ENCODE results near the gene ARHGEF3. TPM values are rescaled to one million over a fixed set of nuclear protein-coding genes. Genes with fewer than 3 reads are reported as not detected.
A peak's percentile ranks its signal among the peaks of the same experiment; 100 is the strongest.
"Not testable (repeated sequence)": the region's sequence is repeated elsewhere in the genome, so short reads cannot be mapped to it uniquely, and the experiment has no call there.

The ARHGEF3 gene
- total RNA-seq, 4 donors from 2014 or later = 9.0 to 14.7 (median 11.7) TPM

DNA sequence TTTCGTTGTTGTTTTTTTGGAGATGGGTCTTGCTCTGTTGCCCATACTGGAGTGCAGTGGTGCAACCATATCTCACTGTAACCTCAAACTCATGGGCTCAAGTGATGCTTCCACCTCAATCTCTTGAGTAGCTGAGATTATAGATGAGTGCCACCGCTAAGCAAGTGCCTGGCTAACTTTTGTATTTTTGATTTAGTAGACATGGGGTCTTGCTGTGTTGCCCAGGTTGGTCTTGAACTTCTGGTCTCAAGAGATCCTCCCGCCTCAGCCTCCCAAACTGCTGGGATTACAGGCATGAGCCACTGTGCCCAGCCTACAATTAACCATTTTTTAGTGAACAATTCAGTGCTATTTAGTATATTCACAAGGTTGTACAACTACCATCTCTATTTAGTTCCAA, 42.2 kb downstream of the ARHGEF3 start:
- no peaks in the 10 kb centered on the region for H3K27me3 ChIP-seq
- no peak overlapping the region for H3K4me3 ChIP-seq
- no peaks in the 10 kb centered on the region for H3K36me3 ChIP-seq
- peaks cover 24 to 41% (median 26%) of the 10 kb centered on the region in 4 donors for H3K4me1 ChIP-seq
- DNase-seq (ENCODE audit: extremely low spot score) = no peak
- TF ChIP-seq, protein P1, sequence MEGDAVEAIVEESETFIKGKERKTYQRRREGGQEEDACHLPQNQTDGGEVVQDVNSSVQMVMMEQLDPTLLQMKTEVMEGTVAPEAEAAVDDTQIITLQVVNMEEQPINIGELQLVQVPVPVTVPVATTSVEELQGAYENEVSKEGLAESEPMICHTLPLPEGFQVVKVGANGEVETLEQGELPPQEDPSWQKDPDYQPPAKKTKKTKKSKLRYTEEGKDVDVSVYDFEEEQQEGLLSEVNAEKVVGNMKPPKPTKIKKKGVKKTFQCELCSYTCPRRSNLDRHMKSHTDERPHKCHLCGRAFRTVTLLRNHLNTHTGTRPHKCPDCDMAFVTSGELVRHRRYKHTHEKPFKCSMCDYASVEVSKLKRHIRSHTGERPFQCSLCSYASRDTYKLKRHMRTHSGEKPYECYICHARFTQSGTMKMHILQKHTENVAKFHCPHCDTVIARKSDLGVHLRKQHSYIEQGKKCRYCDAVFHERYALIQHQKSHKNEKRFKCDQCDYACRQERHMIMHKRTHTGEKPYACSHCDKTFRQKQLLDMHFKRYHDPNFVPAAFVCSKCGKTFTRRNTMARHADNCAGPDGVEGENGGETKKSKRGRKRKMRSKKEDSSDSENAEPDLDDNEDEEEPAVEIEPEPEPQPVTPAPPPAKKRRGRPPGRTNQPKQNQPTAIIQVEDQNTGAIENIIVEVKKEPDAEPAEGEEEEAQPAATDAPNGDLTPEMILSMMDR (IDR thresholded peaks at IDR 0.05) = no peak
- TF ChIP-seq POLR2A (IDR thresholded peaks at IDR 0.05; ENCODE audit: low read depth) (no peak), POLR2AphosphoS5 (IDR thresholded peaks at IDR 0.05) (no peak), EP300 (IDR thresholded peaks at IDR 0.05) (no peak)
- H3K9me3 ChIP-seq = no peaks in the 10 kb centered on the region
- intact Hi-C loops (cut with DNase I) = no loop called here
- 92% methylated on average over 3 of the region's 3 CpGs for WGBS
- no peak overlapping the region for H3K27ac ChIP-seq (replicated peaks in 1 of 4)

DNA sequence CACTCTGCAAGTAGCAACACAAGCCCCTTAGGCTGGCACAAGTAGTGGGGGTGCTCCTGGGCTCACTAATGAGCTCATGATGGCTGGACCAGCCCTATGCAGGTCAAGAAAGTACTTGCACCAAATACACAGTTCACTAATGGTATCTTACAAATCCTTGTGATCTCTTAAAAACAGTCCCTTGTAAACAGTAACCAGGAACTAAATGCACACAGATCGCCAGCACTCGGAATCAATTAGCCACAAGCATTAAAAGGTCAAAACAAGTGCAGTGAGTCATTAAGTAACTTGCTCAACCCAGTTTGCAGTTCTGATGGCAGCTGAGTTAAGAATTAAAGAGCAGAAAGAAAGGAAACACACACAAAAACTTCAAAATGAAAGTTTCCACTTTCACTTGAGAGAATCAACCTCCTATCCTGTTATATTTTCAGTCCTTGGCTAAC, 43.2 kb downstream of the ARHGEF3 start:
- TF ChIP-seq POLR2AphosphoS5 (IDR thresholded peaks at IDR 0.05) (peak; percentile 15 to 37), EP300 (IDR thresholded peaks at IDR 0.05) (no peak)
- no peak overlapping the region for H3K4me3 ChIP-seq
- DNase-seq (ENCODE audit: extremely low spot score) = no peak
- no peaks in the 10 kb centered on the region for H3K27me3 ChIP-seq
- intact Hi-C loops (cut with DNase I) = no loop called here
- peak overlapping the region; percentile 5 to 35 (median 28) for H3K27ac ChIP-seq (replicated peaks in 1 of 4)
- H3K4me1 ChIP-seq = peaks cover 24 to 41% (median 26%) of the 10 kb centered on the region in 4 donors
- H3K9me3 ChIP-seq = no peaks in the 10 kb centered on the region
- 24% methylated on average over 2 of the region's 2 CpGs for WGBS
- peaks cover 0 to 2% (median 0%) of the 10 kb centered on the region in 4 donors for H3K36me3 ChIP-seq

DNA sequence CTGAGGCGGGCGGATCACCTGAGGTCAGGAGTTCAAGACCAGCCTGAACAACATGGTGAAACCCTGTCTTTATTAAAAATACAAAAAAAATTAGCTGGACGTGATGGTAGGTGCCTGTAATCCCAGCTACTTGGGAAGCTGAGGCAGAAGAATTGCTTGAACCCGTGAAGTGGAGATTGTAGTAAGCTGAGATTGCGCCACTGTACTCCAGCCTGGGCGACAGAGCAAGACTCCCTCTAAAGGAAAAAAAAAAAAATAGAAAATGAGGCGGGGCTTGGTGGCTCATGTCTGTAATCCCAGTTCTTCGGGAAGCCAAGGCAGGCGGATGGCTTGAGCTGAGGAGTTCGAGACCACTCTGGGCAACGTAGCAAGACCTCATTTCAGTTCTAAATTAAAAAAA, 43.7 kb downstream of the ARHGEF3 start:
- Histone ChIP-seq H3K4me1 (peaks cover 24 to 41% (median 26%) of the 10 kb centered on the region in 4 donors), H3K27ac (replicated peaks in 1 of 4) (peak overlapping the region; percentile 5 to 35 (median 28))
- DNase-seq (ENCODE audit: extremely low spot score); H3K4me3 ChIP-seq; H3K9me3 ChIP-seq; intact Hi-C loops (cut with DNase I); H3K27me3 ChIP-seq; H3K36me3 ChIP-seq: not testable (repeated sequence)
- WGBS = 87% methylated on average over 11 of the region's 11 CpGs

DNA sequence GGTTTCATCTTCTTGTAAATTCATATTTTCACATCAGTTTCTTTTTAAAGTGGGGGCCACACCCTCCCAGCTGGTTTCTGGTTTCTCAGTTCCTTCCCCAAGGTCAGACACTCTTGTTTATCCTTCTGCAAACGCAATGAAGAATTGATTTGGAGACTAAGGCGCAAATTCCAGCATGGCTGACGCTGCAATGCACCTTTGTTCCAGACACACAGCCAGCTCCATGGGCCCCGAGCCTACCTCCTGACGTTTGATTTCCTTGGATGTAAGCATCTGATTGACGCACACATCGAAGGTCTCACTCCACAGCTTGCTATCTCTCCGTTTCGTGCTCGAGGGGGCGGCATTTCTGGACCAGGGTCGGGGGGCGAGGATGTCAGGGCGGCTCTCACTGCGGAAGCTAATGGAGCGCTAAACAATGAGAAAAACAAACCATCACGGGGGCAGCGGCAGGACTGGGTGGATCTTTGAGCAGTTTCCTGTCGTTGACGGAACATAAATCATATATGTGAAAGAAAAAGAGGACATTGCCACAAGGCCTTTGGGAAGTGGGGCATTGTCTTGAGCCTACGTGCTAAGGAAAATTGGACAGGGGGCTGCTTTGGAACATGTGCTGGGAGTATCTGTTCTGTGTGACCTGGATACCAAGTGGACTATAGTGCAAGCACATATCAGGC, 46.9 kb downstream of the ARHGEF3 start:
- Histone ChIP-seq H3K27ac (replicated peaks in 1 of 4) (peak overlapping the region; percentile 37 to 62 (median 53)), H3K4me1 (peaks cover 20 to 31% (median 24%) of the 10 kb centered on the region in 4 donors), H3K9me3 (no peaks in the 10 kb centered on the region), H3K4me3 (peak overlapping the region; percentile 1 to 37 (median 19)), H3K36me3 (peaks cover 0 to 17% (median 10%) of the 10 kb centered on the region in 4 donors), H3K27me3 (no peaks in the 10 kb centered on the region)
- intact Hi-C loops (cut with DNase I) = no loop called here
- no peak for DNase-seq (ENCODE audit: extremely low spot score)
- 53% methylated on average over 21 of the region's 21 CpGs for WGBS
- no peak for TF ChIP-seq POLR2A (IDR thresholded peaks at IDR 0.05; ENCODE audit: low read depth)

DNA sequence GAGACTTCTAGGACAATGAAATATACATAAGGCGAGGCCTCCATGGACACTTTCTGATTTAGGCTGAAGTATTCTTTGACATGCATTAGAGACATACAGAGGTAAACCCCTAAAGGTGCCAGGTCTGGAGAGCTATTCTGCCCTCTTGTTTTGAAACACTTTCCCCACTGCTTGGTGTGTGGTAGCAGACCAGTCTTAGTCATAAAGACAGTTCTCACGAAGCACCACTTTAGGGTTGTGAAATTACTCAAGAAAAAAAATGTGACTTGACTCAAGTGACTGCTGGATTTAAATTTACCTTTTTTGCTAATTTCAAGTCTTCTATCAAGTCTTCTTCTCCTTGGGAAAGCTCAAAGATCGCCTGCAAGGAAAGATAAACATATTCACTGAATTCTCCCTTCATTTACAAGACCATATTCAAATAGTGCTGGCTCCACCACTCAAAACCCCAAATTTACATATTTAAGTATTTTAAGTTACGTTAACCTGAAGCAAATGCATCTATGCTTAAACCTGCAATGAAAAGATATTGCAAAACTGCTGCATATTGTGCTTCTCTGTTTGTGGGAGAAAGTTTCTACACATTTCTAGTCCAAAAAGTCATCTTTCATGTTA, 48.4 kb downstream of the ARHGEF3 start:
- H3K4me1 ChIP-seq = peaks cover 13 to 30% (median 22%) of the 10 kb centered on the region in 4 donors
- no peak overlapping the region for H3K4me3 ChIP-seq
- no peak for DNase-seq (ENCODE audit: extremely low spot score)
- no peaks in the 10 kb centered on the region for H3K27me3 ChIP-seq
- TF ChIP-seq EP300 (IDR thresholded peaks at IDR 0.05) (no peak), POLR2A (IDR thresholded peaks at IDR 0.05; ENCODE audit: low read depth) (no peak), POLR2AphosphoS5 (IDR thresholded peaks at IDR 0.05) (no peak)
- TF ChIP-seq, protein P1 (IDR thresholded peaks at IDR 0.05) = no peak
- intact Hi-C loops (cut with DNase I) = no loop called here
- H3K36me3 ChIP-seq = peaks cover 0 to 23% (median 13%) of the 10 kb centered on the region in 4 donors
- H3K27ac ChIP-seq (replicated peaks in 1 of 4) = no peak overlapping the region
- WGBS = 70% methylated on average over 4 of the region's 4 CpGs
- no peaks in the 10 kb centered on the region for H3K9me3 ChIP-seq

DNA sequence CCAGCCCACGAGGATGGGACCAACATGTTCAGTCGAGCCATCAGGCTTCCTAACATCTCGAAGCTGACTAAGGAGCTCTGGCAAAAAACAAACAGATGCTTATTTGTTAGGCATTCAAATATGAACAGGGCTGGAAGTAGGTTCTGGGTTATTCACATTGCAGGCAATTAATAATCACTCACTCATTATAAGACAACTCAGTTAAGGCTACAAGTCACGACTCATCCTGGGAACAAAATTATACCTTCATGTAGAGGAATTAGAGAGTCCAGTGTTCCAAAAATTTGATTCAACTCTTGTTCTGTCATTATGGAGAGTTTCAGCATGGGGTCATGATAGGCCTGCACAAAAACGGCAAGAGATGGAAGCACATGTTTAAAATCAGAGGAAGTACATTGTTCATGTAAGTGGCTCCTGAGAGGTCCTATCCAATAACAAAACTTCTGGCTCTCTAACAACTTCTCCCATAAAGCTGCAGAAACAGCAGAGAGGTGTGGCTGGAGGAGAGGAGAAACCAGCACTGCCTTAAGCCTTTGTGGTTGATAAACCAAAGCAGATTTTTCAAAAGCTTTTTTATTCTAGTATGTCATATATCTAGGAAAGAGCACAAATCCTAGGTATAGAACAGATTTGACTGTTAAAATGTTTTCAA, 50.6 kb downstream of the ARHGEF3 start:
- intact Hi-C loops (cut with DNase I) = no loop called here
- DNase-seq (ENCODE audit: extremely low spot score) = no peak

More for the DNA sequence above, 50.6 kb downstream of the ARHGEF3 start:
- H3K9me3 ChIP-seq = no peaks in the 10 kb centered on the region
- no peak overlapping the region for H3K4me3 ChIP-seq
- H3K4me1 ChIP-seq = peaks cover 16 to 26% (median 18%) of the 10 kb centered on the region in 4 donors
- whole genome bisulfite sequencing = 69% methylated on average over 5 of the region's 5 CpGs
- no peak overlapping the region for H3K27ac ChIP-seq (replicated peaks in 1 of 4)
- no peaks in the 10 kb centered on the region for H3K27me3 ChIP-seq
- peaks cover 0 to 36% (median 18%) of the 10 kb centered on the region in 4 donors for H3K36me3 ChIP-seq
- TF ChIP-seq EP300 (IDR thresholded peaks at IDR 0.05) = no peak
- no peak for TF ChIP-seq POLR2A (IDR thresholded peaks at IDR 0.05; ENCODE audit: low read depth)
- TF ChIP-seq, protein P1 (IDR thresholded peaks at IDR 0.05) = no peak
- no peak for TF ChIP-seq POLR2AphosphoS5 (IDR thresholded peaks at IDR 0.05)
